ENCODE data around the gene TEKTIP1.

- no peak for TF ChIP-seq POLR2A (IDR thresholded peaks at IDR 0.05)
- TF ChIP-seq, protein P1, sequence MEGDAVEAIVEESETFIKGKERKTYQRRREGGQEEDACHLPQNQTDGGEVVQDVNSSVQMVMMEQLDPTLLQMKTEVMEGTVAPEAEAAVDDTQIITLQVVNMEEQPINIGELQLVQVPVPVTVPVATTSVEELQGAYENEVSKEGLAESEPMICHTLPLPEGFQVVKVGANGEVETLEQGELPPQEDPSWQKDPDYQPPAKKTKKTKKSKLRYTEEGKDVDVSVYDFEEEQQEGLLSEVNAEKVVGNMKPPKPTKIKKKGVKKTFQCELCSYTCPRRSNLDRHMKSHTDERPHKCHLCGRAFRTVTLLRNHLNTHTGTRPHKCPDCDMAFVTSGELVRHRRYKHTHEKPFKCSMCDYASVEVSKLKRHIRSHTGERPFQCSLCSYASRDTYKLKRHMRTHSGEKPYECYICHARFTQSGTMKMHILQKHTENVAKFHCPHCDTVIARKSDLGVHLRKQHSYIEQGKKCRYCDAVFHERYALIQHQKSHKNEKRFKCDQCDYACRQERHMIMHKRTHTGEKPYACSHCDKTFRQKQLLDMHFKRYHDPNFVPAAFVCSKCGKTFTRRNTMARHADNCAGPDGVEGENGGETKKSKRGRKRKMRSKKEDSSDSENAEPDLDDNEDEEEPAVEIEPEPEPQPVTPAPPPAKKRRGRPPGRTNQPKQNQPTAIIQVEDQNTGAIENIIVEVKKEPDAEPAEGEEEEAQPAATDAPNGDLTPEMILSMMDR (IDR thresholded peaks at IDR 0.05): no peak
Observed at GRCh38 chr19:3508771-3509535, 30.0 kb upstream of the TEKTIP1 start.

Data from uterus (tissue), 2 donors.